HG03469 (cell line): ENCODE data around the gene MGMT.

Experiments used
- ATAC-seq: cut with Tn5 transposase; IDR thresholded peaks from one replicate; pipeline ENCODE4 v1.9.1; 2021; ENCODE audit warnings: mild to moderate bottlenecking, moderate library complexity, moderate number of reproducible peaks; ENCODE audit not compliant: unreplicated experiment

The MGMT gene

GRCh38 chr10:129768437-129769355, 301.7 kb downstream of the MGMT start:
- ATAC-seq = no peak

DNA sequence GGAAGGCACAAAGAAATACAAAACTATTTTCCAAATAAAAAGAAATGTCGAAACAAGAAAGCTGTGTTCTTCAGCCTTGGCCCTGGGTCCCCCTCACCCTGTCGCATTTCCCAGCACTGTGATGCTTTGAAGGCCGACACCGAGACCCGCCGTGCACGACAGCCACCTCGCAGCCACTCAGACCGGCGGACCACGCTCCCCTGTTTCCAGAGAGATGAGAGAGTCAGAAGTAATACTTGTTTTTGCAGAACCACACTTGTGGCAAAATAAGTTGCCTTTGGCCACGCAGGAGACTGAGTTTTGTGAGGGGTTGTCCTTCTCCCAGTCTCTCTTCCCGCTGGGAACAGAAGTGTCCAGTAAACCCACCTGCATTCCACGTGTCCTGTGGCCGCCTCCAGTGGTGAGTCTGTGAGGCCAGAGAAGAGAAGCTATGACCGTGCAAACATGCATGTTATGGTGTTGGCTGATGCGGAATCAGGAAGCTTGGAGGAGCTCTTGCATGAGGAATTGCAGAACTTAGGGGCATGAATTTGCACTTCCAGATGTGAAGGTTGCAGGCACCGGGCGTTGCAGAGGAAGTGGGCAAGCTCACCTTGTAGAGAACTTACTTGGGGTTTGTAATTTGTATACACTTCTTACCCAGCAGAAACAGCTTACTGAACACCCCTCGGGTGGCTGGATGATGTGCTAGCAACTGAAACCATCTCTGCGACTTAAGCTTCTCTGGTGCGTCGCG, 302.5 kb downstream of the MGMT start:
- no peak for ATAC-seq

GRCh38 chr10:129770286-129770685, 303.2 kb downstream of the MGMT start:
- ATAC-seq = no peak

GRCh38 chr10:129771024-129771423, 304.0 kb downstream of the MGMT start:
- no peak for ATAC-seq

GRCh38 chr10:129771576-129771975, 304.5 kb downstream of the MGMT start:
- no peak for ATAC-seq

- no peak for ATAC-seq
Measured at GRCh38 chr10:129771991-129772431, 305.0 kb downstream of the MGMT start.

GRCh38 chr10:129772468-129773358, 305.7 kb downstream of the MGMT start:
- ATAC-seq = no peak

- ATAC-seq = no peak
Measured at GRCh38 chr10:129773359-129773990, 306.4 kb downstream of the MGMT start.

DNA sequence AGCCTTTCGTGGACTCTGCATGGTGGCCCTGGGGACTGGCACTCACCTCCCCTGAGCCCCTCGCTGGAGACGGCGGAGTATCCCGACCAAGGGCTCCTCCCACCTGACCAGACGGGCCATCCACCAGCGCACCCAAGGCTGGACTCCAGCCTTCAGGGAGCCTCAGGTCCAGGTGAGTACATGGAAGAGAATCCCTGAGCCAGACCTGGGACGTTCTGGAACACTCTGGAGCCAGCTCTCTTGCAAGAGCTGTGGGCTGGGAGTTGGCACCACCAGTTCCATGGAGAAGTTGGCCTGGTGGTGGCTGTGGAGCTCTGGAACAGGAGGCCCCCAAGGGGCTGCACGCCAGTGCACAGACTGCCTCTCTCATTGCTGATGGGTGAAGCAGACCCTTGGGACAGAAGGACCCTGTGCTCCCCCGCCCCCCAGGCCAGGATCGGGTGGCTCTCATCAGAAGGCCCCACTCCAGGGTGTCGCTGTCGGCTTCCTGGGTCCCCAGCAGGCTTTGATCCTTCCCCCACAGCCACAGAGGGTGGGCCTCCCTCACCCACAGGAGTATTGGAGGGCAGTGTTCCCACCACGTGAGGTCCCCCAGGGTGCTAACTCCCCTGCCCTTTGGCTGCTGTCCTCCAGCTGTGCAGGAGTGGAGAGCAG, 307.2 kb downstream of the MGMT start:
- no peak for ATAC-seq

DNA sequence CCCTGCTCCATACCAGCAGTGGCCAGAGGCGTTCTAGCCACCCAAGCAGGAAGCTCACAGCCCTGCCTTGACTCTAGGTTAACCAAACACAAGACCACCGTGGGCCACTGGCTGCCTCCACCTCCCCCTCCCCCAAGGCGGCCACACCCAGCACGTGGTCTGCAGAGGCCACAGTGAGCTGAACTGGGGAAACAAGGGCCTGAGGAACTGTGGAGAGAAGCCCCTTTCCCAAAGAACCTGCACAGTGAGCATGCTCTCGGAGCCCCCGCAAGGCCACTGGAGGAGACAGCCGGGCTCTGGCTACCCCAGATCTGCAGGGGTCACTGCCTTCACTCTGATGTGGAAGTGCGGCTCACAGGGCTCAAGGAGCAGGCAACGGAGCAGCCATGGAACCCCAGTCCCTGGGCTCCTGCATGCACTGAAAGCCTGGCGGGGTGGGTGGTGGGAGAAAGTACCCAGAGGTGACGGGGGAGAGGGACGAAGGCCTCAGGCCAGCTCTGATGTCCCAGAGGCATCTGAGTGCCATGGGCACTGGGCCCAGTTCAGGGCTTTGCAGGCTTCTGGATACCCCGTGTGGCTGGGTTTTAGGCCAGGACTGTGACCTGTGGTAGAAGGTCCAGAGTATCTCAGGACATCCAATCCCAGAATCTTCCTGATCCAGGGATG, 307.8 kb downstream of the MGMT start:
- ATAC-seq = no peak

DNA sequence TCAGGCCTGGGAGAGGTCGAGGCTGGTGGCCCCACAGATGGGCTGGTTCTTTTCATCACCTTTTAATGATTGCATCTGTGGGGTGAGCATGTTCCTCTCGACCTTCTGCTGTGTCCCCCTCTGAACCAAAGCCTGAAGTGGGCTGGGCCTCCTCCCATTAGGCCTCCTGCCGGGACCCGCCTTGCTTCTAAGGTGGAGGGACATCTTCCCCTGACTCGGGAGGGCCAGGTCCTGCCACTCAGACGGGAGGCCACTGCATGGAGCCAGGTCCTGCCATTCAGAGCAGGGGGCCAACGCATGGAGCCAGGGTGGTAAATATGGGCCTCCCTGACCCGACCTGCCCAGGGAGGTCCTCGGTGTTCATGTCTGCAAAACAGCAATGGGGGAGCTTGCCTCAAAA, 308.6 kb downstream of the MGMT start:
- ATAC-seq = no peak

GRCh38 chr10:129777687-129778086, 310.6 kb downstream of the MGMT start:
- no peak for ATAC-seq

DNA sequence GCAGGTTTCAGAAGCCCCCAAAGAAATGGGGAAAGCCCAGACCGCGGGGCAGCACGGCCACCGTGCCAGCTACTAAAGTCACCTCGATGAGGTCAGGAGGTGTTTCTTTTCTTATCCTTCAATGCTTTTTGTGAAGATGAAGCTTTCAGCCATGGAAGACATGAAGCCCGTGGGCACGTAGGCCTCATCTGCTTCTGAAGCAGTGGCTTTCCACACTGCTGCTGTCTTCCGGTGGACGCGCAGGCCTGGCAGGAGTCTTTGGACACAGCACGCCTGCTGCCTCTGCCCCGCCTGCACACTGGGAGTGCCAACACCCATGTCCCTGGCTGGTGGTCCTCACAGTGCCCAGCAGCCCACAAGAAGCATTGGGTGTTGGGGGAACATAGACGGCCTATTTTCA, 311.5 kb downstream of the MGMT start:
- ATAC-seq = no peak

DNA sequence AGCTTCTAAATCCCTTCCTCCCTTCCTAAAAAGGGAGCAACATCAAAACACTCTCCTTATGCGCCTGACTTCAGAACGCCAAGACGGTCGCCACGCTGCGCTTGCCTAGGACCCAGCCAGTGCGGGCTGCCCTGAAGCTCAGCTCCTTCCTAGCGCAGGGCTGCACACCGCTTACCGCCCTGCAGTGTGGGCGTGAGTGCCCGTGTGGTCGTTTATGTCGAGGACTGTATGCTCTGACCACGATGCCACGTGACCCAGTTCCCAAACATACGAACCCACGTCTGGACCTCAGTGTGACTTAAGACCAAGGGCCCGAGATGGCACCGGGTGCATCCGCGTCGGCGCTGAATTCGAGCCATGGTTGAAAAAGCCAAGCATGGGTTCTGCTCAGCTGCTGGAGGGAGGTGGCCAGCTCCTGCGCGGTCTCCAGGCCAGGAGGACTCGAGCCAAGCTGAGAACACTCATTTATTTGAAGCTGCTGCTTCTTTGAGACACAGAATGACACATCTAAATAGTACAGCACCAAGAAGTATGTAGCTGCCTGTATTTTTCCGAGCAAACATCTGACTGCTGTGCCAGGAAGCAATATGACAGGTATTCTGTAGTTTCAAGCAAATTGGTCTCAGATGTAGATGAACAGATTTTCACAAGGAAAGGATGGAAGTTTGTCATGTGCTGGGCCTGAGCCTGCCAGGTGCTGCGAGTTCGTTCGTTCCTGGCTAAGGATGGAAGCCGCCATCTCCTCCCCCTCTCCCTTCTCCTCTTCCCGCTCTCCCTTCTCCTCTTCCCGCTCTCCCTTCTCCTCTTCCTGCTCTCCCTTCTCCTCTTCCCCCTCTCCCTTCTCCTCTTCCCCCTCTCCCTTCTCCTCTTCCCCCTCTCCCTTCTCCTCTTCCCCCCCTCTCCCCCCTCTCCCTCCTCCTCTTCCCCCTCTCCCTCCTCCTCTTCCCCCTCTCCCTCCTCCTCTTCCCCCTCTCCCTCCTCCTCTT, 312.4 kb downstream of the MGMT start:
- no peak for ATAC-seq

- ATAC-seq = no peak
Measured at GRCh38 chr10:129780198-129780597, 313.2 kb downstream of the MGMT start.

DNA sequence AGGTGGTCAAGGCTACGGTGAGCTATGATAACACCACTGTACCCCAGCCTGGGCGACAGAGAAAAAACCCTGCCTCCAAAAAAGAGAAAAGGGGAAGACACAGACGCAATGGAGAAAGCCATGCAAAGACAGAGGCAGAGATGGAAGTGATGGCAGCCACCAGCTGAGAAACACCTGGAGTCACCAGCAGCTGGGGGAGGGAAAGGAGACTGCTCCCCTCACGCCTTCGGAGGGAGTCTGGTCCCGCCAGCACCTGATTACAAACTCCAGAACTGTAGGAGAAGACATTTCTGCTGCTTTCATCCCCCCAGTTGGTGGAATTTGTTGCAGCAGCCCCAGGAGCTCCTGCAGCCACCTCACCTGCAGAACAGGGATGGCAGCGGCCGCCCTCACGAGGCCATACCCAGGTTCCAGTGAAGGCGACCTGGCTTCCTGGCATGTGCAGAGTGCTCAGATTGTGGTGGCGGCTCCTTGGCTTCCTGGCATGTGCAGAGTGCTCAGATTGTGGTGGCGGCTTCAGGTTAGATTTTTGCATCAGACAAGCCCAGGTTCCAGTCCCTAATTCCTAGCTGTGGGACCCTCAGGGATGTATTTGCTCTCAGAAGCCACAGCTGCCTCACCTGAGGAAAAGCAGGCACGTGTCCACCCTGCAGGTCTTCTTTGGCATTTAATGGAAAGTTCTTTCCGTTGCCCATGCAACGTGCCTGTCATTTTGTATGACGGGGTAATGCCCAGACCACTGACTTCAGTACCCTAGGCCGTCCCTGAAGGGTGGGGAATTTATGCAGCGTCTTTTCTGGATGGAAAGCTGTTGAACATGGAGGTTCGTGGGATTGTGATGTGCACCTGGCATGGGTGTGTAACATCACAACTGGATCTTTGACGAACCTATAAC, 314.1 kb downstream of the MGMT start:
- ATAC-seq = no peak

DNA sequence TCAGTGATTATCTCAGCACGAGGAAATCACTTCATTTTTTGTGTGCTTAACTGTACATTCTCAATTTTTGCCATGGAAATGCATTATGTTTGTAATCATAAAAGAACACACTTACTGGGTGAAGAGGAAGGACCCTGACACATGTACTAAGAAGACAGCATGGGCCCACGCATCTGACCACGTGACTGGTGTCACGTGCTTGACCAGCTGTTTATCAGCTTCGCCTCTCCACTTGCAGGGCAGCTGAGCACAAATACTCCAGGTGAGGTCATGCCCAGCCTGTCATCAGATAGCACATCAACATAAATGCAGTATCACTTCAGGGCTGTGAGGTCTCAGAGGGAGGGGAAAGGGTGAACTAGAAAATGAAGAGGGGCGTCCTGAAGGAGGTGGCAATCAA, 317.2 kb downstream of the MGMT start:
- ATAC-seq = no peak
